Measurements from ENCODE around the gene OGFR. TPM values are rescaled to one million over a fixed set of nuclear protein-coding genes. Genes with fewer than 3 reads are reported as not detected.

OGFR gene
- polyA plus RNA-seq, 1 experiment = 19.7 TPM

DNA sequence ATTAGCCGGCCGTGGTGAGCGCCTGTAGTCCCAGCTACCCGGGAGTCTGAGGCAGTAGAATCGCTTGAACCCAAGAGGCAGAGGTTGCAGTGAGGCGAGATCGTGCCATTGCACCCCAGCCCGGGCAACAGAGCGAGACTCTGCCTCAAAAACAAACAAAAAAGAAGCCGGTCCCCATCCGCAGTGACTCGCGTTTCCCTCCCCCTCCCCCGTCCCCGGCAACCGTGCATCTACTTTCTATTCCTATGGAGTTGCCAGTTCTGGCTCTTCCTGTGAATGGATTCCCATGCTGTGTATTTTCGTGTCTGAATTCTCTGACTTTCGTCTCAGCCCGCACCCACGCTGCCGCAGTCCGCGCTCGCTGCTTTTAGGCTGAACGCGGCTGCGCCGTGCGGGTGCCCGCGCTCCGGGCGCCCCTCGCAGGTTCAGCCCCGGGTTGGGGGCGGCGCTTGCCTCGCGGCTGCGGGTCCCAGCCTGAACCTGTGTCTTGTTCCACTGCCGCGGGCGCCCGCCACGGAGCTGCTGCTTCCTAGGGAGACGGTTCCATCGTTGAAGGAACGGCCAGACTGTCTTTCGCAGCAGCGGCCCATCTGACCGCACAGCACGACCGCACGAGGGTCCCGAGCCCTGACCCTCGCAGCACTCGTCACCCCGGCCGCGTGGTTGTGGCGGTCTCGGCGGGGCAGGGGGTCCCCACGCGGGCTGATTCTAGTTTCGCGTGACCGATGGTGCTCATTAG, 9.4 kb upstream of the OGFR start:
- Histone ChIP-seq H3K27ac (ENCODE audit: low read depth, low read length) (peak overlapping the region; percentile 61), H3K9me3 (ENCODE audit: control insufficient read depth, insufficient read depth, low read length) (no peaks in the 10 kb centered on the region; the same call in 1 of the 2 replicates), H3K27me3 (ENCODE audit: control insufficient read depth, insufficient read depth, low read length) (no peaks in the 10 kb centered on the region), H3K4me3 (ENCODE audit: low read depth, low read length) (peak overlapping the region; percentile 69)
- CTCF ChIA-PET = interaction anchor here (1.9 kb wide), 2 partner anchors 13 to 126 kb away, joined by 9 to 13 read pairs; no protein-coding TSS in a partner anchor
- no peak for DNase-seq (ENCODE audit: low read depth, low spot score)
- POLR2A ChIA-PET = interaction anchor here (0.8 to 1.9 kb wide), 3 partner anchors 43 to 109 kb away, joined by 3 to 7 read pairs (median 6); no protein-coding TSS in a partner anchor
- TF ChIP-seq CTCF (IDR thresholded peaks at IDR 0.05; ENCODE audit: low read depth, low read length) = no peak

GRCh38 chr20:62796699-62797491, 7.7 kb upstream of the OGFR start:
- ChIA-PET CTCF (interaction anchor here (1.4 kb wide), 1 partner anchor 11 kb away, joined by 9 read pairs; no protein-coding TSS in a partner anchor), POLR2A (interaction anchor here (1.0 kb wide), 1 partner anchor 18 kb away, joined by 3 read pairs; no protein-coding TSS in a partner anchor)
- peak overlapping the region; percentile 74 for H3K4me3 ChIP-seq (ENCODE audit: low read depth, low read length)
- H3K27me3 ChIP-seq (ENCODE audit: control insufficient read depth, insufficient read depth, low read length) = no peaks in the 10 kb centered on the region
- DNase-seq (ENCODE audit: low read depth, low spot score) = no peak
- TF ChIP-seq CTCF (IDR thresholded peaks at IDR 0.05; ENCODE audit: low read depth, low read length) = no peak
- no peaks in the 10 kb centered on the region; the same call in 1 of the 2 replicates for H3K9me3 ChIP-seq (ENCODE audit: control insufficient read depth, insufficient read depth, low read length)
- peak overlapping the region; percentile 21 for H3K27ac ChIP-seq (ENCODE audit: low read depth, low read length)

DNA sequence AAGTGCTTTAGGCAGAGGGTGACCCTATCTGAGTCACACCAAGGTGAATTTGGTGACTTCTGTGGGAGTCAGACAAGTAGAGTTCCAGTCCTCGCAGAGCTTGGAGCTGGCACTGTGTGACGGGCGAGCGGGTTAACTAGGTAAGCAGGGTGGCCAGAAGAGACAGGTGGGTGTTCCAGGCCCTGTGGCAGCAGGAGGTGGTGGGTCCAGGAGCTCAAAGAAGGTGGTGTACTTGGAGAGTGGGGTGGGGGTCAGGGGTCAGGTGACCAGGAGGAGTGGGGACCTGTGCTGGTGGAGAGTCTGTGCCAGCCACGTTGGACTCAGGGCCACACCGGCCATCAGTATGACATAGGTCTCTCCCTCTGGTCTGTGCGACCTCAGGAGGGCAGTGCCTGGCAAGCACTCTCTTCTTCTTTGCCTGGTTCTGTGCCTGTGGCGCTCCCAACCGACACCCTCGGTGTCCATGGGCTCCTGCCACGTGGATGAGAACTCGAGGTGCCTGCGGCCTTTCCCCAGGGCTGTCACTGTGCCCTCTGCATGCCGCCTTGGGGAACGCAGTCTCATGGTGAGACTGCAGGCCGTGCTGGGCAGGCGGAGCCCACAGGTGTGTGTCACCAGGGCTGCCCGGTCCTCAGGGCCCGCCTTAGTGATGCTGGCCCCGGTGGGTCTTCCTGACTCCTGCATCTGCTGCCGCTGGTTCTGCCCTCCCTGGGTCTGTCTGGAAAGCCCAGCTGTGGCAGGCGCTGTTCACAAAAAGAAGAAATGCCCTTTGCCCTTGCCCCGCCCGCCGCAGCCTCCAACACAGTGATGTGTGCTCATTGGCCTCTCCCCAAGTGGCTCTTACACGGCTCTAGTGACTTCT, 6.7 kb upstream of the OGFR start:
- no peak for TF ChIP-seq CTCF (IDR thresholded peaks at IDR 0.05; ENCODE audit: low read depth, low read length)
- no peak overlapping the region for H3K27ac ChIP-seq (ENCODE audit: low read depth, low read length)
- CTCF ChIA-PET = interaction anchor here (1.4 to 2.1 kb wide), 2 partner anchors 10 kb away, joined by 9 read pairs; no protein-coding TSS in a partner anchor
- H3K9me3 ChIP-seq (ENCODE audit: control insufficient read depth, insufficient read depth, low read length) = no peaks in the 10 kb centered on the region; the same call in 1 of the 2 replicates
- no peaks in the 10 kb centered on the region for H3K27me3 ChIP-seq (ENCODE audit: control insufficient read depth, insufficient read depth, low read length)
- H3K4me3 ChIP-seq (ENCODE audit: low read depth, low read length) = peak overlapping the region; percentile 74
- POLR2A ChIA-PET = no interaction called here
- DNase-seq (ENCODE audit: low read depth, low spot score) = no peak

DNA sequence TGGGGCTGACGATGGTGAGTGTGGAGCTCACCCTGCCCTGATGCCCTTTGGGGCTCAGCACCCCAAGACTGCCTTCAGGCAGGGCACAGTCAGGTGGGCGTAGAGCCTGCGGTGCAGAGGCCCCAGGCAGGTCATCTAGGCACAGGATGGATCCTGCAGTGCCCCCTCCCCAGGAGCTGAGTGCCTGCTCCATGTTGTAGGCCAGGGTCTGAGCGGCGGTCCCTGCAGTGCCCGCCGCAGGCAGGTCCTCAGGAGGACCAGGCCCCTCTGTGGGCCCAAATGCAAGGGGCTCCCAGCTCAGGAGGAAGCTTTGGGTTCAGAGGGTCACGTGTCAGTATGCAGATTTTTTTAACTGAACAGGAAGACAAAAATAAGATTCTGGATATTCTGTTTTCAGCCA, 5.6 kb upstream of the OGFR start:
- no peak overlapping the region for H3K27ac ChIP-seq (ENCODE audit: low read depth, low read length)
- no peak for DNase-seq (ENCODE audit: low read depth, low spot score)
- H3K9me3 ChIP-seq (ENCODE audit: control insufficient read depth, insufficient read depth, low read length) = no peaks in the 10 kb centered on the region; the same call in 1 of the 2 replicates
- TF ChIP-seq CTCF (IDR thresholded peaks at IDR 0.05; ENCODE audit: low read depth, low read length) = no peak
- H3K4me3 ChIP-seq (ENCODE audit: low read depth, low read length) = no peak overlapping the region
- POLR2A ChIA-PET = no interaction called here
- H3K27me3 ChIP-seq (ENCODE audit: control insufficient read depth, insufficient read depth, low read length) = no peaks in the 10 kb centered on the region
- CTCF ChIA-PET = interaction anchor here (2.1 kb wide), 1 partner anchor 9 kb away, joined by 9 read pairs; no protein-coding TSS in a partner anchor
